HG02678 (cell line): Measurements from ENCODE around the gene C19orf12.

Experiments
- ATAC-seq: cut with Tn5 transposase; IDR thresholded peaks from one replicate; pipeline ENCODE4 v1.9.1; 2021; ENCODE audit warnings: mild to moderate bottlenecking, moderate library complexity; ENCODE audit not compliant: unreplicated experiment

Gene C19orf12

DNA sequence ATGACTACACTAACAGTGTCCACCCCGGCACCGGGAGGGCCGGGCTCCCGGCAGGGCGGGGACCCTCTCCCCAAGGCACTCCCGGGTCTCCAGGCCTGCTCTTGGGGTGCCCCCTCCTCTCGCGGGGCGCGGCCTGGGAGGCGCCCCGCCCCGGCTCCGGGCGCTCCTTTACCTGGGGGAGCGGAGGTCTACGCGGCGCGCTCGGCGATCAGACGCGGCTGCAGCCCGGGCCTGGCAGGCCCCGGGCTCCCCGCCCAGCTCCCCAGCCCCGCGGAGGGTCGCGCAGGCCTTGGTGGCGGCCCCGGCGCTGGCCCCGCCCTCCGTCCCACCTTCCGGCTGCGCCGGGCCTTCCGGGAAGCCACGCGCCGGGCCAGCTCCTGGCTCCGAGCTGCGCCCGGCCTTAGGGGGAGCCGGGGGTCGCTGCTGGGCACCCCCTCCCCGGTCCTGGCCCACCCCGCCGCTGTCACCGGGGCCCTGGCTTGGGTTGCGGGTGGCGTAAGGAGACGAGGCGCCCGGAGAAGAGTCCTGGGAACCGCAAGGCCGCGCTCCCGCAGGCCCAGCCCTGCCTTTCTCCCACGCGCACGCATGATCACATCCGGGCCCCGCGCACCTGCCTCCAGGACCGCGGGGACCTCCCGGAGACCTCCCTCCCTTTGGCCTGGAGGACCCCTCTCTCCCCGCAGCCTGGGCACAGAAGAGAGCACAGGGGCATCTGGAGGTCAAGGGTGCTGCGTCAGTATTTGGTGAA lies at the start of gene C19orf12:
TSS of gene C19orf12 (minus strand) at position 309 of the 748 bp plus-strand sequence. CDS start 6,848 bp downstream, outside the sequence.
- ATAC-seq, result peak; percentile 73

DNA sequence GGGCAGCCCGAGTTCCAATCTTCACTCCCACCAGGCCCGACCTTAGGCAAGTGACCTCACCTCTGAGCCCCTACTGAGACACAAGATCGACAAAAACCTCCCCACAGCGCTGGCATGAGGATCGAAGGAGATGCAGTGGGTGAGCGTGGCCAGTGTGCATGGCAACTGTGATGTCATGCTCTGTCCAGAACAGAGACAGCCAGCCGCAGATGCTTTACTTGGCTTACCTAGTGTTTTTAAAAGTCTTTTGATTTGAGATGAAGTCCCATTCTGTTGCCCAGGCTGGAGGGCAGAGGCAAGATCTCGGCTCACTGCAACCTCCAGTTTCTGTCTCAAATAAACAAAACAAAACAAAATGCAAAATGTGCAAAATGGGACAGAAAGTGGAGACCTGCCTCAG lies 49.3 kb upstream of the C19orf12 start:
- ATAC-seq, result no peak

DNA sequence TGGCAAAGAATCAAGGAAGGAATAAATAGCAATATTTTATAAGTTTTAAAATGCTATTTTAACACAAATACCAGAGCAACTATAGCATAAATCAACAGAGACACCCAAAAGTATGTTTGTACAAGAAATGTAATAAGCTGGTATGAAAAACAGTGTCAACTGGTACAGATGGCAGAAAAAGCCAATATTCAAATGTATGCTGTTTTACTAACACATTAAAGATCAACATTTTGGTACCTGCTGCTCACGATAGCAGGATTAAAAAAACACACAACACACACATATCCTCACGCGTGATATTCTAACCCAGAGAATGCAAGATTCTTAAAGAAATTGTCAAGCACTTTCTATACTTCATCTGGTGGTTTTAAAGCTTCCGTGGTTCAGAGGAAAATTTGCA lies 48.1 kb upstream of the C19orf12 start:
- ATAC-seq, result no peak

DNA sequence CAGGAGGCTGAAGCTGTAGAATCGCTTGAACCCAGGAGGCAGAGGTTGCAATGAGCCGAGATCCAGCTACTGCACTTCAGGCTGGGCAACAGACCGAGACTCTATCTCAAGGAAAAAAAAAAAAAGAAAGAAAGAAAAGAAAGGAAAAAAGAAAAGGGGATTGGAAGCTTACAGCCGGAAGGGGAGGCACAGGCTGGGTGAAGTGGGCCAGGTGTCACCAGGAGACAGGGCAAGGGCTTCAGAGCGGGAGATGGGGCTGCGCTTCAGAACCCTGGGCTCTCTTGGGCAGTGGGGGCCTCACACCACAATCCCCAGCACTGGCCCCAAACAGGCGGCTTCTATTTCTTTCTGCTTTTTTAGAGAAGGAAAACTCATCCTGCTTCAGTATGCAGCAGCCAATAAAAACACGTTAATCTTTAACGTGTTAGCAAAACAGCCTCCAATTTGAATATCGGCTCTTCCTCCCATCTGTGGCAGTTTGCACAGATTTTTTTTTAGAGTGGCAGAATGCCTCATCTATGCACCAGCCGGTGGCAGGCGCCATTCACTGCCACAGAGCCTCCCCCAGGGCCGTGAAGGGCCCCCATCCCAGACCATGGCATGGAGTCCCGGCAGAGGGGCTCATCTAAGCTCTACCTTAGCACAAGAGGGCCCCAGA lies 46.6 kb upstream of the C19orf12 start:
- ATAC-seq, result no peak

DNA sequence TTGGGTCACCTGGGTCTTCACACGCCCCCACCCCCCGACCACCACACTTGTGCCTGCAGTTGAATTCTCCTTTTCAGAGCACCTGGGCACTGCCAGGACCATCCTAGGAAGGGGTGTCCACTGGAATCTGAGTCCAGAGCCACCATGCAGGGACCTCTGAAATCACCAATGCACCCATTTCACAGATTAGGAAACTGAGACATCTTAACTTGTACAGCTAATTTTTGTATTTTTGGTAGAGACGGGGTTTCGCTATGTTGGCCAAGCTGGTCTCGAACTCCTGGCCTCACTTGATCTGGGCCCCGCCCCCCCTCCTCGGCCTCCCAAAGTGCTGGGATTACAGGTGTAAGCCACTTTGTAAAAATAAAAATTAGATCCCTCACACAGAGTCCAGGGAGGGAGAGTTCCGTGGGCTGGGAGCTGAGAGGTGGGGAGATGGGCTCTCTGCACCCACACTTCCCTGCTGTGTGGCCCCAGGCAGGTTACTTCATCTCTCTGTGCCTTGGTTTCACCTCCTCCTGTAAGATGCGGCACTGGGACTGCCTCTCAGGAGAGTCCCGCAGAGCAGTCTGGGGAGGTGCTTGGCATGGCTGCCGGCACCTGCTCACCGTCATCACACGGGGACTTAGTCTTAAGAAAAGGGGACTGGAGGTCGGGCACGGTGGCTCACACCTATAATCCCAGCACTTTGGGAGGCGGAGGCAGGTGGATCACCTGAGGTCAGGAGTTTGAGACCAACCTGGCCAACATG lies 45.9 kb upstream of the C19orf12 start:
- ATAC-seq, result no peak

DNA sequence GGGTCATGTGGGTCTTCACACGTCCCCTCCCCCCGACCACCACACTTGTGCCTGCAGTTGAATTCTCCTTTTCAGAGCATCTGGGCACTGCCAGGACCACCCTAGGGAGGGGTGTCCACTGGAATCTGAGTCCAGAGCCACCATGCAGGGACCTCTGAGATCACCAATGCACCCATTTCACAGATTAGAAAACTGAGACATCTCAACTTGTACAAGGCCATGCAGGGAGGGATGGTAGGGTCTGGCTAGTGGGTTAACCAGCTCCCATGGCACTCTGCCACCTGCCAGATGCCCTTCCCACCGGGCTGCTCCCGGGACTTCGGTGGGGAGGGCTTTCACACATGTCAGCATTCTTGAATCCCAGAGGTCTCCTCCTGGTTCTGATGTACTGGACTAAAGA lies 44.3 kb upstream of the C19orf12 start:
- no peak for ATAC-seq

DNA sequence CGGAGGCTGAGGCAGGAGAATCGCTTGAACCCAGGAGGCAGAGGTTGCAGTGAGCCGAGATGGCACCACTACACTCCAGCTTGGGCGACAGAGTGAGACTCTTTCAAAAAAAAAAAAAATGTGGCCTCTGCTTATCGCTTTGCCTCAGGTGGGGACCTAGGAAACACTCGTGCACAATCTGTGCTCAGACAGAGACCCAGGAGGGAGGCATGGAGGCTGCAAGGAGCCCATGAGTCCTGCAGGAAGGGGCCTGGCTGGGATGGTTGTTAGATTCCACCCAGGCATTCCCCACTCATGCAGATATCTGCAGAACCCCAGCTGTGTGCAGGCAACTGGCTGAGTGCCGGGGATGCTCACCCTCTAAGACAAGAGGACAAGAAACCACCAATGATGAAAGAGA lies 43.8 kb upstream of the C19orf12 start:
- ATAC-seq, result no peak

DNA sequence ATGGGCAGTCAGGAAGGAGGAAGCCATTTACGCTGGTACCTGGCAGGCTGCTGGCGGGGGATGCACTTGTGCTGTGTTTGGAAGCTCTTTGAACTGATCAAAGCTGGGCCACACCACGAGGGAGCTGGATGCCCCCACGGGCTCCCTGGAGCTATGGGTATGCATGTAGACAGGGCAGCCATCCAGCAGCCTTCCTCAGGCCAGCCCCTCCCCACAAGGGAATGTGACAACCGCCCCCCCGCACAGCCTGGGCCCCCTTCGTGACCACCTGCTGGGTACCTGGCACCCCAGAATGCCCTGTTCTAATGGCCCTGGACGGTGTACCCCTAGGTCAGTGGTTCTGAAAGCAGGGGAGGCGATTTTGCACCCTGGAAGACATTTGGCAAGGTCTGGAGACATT lies 42.5 kb upstream of the C19orf12 start:
- no peak for ATAC-seq

DNA sequence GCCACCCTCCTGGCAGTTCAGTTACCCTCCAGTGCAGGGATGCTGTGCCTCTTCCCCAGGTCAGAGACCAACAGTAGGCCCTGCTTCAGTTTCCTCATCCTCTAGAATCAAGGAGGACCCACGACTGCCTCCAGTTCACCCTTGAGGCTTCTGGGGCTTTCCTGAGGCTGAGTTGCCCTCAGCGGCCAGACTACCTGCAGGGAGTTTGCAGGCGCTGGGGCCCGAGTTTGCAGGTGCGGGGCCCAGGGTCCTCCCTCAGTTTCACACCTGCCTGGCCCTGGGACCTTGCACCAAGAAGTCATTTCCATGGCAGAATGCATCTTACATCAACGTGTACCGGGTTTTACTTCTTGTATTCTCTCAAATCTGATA lies 38.9 kb upstream of the C19orf12 start:
- ATAC-seq, result no peak

DNA sequence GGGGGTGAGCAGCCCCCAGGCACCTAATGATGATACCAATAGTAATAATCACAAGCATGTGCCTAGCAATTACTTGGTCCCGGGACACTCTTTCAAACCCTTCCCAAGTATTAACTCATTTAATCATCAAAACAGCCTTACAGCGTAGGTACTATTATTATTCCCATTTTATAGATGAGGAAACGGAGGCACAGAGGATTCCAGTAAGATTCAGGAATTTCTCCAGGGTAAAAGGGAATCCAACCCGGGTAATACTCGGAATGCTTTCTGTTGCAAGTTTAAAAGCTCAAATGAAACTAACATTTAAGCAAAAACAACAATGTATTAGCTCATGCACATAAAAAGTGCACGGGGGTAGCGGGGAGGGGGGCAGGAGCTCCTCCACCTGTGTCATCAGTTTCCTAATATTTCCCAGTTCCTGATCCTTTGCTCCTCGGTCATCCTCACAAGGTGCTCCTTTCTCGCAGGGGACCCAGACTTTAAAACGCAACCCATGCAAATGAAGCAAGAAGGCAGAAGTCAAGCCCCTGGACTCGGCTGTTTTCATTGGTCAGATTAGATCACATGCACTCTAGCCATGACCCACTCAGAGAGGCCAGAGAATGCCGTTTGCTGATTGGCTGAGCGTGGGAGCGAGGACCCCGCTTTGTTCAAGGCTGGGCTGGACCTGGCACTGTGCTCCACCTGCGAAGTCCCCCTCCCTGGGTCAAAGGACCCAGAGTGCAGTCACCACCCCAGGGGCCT lies 38.3 kb upstream of the C19orf12 start:
- ATAC-seq, result no peak

DNA sequence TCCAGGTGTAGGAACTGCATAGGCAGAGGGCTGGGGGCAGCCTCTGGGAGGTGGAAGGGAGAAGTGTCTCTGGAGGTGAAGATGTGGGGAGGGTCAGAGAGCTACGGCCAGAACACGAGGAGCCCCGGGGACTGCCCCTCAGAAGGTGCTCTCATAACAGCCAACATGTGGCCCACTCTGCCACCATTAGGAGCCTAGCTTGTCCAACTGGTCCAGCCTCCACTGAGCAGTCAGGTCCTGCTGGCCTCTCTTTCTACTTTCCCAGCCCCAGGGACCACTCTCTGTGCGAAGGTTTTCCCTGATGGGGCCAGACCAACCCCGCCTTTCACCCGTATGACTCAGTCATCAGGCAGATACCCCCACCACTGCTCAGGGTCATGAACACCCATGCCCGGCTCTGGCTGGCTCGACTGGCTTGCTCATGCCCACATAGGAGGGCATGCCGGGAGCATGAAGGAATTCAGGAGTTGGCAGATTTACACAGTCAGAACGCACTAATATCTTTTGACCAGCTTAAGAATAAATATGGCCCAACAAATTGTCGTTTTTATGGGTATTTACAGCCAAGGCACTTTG lies 37.5 kb upstream of the C19orf12 start:
- no peak for ATAC-seq

DNA sequence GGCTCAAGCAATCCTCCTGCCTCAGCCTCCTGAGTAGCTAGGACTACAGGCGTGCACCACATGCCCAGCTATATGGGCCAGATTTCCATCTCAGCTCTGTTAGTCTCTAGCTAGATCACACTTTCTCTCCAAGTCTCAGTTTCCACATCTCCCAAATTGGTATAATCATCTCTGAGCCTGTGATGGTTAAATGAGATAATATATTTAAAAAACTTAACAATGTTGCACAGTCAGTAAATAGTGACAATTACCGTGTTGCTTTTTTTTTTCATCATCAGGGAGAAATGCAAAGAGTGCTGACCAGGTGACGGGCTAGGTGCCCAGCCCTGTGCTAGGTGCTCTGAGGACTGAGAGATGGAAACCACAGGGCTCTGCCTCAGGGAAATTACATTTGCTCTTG lies 36.9 kb upstream of the C19orf12 start:
- ATAC-seq, result no peak

DNA sequence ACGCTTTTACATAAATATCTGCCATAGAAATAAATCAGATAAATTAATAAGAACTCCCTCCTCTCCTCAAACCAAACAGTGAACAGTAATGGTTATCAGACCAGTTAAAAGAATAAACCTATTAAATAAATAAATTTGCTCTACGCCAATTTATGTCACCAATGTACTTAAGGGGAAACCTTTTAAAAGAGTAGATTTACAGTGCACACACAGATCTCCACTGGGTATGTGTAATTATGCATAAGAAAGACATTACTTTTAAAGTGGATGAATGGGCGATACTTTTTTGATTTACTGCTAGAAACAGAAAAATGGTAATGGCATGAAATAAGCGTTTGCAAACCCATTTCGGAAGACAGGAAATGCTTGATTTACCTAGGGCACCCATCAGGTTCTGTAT lies 34.9 kb upstream of the C19orf12 start:
- no peak for ATAC-seq

DNA sequence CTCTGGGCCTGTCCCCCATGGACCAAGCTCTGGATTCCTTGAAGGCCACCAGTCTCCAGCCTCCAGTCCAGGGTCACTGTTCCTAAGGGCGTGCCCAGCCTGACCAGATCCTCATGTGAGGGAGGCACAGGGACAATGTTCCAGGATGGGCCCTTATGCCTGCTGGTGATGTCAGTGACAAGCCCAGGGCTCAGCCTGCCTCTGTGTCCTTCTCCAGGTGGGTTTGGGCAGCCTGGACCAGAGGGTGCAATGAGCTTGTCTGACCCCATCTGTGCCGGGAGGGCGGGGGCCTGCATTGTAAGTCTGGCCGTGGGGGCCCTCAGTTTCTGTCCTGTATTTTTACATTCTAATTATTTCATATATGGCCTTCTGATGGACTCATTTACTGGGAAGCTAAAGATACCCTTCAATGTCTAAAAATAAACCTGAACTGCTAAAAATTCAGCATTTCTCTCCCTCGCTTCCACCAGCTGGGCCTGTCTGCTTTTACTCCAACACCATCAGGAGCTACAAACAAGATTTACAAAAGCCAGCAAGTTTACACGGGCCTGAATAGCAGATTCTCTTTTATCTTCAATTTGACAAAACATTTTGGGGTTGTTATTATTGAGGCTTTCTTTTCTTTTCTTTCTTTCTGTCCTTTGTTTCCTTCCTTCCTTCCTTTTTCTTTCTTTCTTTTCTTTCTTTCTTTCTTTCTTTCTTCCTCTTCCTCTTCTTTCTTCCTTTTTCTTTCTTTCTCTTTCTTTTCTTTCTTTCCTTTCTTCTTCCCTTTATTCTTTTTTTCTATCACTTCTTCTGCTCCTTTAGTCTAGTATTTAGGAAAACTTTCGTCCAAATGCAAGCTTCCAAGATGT lies 34.2 kb upstream of the C19orf12 start:
- no peak for ATAC-seq

DNA sequence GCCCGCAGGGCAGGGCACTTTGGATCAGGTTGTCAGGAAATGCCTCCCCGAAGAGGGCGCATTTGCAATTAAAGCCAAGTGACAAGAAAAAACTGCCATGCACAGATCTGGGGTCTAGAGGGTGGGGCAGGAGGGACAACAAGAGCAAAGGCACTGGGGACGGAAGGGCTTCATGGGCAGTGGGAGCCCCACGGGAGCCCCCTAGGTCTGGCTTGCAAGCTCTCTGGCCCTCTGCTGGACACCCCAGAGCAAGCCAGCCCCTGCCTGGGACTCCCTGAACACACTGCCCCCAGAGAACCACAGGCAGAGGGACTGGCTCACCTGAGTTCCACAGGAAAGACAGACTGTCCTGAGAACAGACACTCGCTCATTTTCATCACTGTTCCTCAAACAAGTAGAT lies 30.2 kb upstream of the C19orf12 start:
- no peak for ATAC-seq

DNA sequence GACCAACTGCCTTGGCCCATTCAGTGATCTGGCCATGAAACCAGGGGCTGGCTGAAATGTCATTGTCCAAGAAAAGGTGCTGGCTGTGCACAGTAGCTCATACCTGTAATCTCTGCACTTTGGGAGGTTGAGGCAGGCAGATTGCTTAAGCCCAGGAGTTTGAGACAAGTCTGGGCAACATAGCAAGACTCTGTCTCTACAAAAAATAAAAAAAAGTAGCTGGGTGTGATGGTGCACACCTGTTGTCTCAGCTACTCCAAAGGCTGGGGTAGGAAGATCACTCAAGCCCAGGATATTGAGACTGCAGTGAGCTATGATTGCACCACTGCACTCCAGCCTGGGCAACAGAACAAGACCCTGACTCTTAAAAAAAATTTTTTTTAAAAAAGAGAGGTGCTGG lies 28.6 kb upstream of the C19orf12 start:
- no peak for ATAC-seq

DNA sequence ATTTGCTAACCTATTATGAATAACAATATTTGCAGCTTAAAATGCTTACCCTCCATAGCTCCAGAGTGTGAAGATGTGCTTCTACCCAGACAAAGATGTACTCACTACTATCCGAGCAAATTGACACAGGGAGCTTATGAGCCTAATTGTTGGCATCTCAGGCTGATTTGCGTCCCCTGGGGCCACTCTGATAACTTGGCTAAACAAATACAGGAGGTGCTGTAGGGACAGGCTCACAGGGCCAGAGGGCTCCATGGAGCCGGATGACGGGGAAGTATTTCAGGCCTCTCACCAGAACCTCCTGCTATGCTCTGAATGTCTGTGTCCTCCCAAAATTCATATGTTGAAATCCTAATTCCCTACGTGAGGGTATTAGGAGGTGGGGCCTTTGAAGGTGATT lies 26.7 kb upstream of the C19orf12 start:
- no peak for ATAC-seq

DNA sequence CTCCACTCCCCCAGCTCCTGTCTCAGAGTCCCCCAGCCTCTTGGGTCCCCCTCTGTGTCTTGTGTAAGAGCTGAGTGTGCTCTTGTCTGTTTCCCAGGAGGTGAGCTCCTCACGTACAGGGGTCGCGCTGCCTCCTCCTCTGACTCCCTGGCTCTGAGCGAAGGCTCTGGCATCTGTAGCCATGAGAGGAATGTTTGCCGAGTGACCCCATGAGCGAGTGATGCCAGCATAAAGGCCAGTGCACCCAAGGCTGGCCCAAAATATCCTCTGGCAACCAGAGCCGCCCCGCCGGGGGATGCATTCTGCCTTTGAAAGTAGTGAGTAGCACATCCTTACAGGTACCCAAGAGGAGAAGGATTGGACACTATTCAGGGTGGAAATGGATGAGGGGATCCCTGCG lies 26.2 kb upstream of the C19orf12 start:
- ATAC-seq, result no peak

DNA sequence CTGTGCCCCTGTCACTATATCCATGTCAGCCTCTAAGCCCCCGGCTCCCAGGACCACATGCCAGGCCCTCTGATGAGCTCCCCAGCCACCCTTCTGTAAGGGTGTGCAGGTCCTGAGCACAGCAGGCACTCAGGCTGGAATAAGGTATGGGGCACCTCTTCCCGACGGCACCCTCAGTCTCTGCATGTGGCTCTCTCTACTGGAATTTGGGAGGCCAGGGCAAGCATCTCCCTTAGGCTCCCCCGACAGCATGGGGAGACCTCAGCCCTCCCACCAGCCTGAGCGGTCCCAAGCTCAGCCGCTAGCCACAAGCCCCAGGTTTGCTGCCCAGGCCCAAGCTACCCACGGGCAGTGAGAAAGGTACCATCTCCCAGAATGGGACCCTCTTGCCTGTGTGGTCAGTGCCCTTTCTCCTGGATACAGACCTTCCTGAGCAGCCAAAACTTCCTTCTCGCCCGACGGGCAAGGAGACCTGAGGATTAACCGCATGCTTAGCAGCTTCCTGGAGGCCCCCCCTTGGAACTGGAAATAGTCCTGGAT lies 22.5 kb upstream of the C19orf12 start:
- ATAC-seq, result no peak

DNA sequence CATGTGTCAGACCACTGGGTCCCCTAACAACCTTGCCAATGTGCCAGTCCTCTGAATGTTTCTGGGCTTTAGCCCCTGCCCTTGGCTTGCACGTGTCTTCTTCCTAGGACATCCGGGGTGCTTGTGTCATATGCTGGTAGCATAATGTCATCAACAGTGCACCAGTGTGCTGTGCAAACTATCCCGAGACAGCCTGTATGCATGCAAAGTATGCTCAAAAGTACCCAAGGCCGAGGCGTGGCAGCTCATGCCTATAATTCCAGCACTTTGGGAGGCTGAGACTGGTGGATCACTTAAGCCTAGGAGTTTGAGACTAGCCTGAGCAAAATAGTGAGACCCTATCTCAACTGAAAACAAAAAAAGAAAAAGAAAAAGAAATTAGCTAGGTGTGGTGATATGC lies 20.8 kb upstream of the C19orf12 start:
- no peak for ATAC-seq
